NCI-H345 treated with DMSO at 0.1 percent for 48 hours (cell line): ENCODE measurements around the gene NFYC.
A peak's percentile ranks its signal among the peaks of the same experiment; 100 is the strongest.

Experiments
- DNase-seq: peaks from one replicate; lab custom pipeline; 2025; ENCODE audit not compliant: unreplicated experiment; lab: John Stamatoyannopoulos, UW

NFYC gene

GRCh38 chr1:40794974-40795715, 103.6 kb downstream of the NFYC start:
- DNase-seq = no peak

- no peak for DNase-seq
Measured at GRCh38 chr1:40795811-40796586, 104.5 kb downstream of the NFYC start.

DNA sequence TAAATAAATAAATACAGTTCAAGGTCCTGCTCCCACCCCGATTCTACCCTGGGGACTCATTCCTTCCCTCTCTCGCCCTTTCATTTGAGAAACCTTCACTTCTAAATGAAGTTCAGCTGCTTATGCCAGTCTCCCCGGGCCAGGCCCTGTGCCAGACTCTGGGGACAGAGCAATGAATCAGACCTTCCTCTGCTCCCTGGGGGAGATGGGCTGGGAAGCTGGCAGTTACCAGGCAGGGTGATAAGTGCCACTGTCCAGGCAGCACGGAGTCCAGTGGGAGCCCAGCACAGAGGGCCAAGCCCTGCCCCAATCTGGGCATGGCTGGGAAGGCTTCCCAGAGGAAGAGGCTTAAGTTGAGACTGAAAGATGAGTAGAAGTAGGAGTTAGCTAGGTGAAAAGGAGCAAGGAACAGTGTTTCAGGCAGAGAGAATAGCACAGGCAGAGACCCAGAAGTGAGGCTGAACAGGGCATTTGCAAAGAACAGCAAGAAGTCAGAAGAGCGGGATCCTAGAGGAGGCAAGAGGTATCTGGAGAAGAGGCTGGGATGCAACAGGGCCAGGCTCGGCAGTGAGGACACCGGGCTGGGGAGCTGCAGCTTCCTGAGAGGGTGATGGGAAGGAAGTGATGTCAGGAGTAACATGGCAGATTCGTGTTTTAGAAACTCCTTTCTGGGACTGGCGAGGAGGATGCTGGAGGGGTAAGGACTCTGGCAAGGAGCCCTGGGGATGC, 105.6 kb downstream of the NFYC start:
- no peak for DNase-seq

DNA sequence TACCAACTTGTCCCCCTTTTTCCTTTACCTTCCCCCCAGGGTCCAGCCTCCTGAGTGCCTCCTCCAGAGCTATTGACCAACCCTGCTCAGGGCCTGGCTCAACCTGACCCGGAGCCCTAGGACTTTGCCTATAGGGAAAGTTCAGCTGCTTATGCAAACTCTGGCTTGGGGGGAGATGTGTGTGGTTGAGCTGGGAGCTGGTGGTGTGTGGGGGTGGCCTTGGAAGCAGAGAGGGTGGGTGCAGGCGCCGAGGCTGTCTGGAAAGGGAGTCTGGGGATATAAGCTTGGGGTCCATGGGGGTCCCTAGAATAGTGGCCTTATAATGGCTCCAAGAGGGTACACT, 106.1 kb downstream of the NFYC start:
- no peak for DNase-seq

- no peak for DNase-seq
Measured at GRCh38 chr1:40798366-40799281, 107.1 kb downstream of the NFYC start.

DNA sequence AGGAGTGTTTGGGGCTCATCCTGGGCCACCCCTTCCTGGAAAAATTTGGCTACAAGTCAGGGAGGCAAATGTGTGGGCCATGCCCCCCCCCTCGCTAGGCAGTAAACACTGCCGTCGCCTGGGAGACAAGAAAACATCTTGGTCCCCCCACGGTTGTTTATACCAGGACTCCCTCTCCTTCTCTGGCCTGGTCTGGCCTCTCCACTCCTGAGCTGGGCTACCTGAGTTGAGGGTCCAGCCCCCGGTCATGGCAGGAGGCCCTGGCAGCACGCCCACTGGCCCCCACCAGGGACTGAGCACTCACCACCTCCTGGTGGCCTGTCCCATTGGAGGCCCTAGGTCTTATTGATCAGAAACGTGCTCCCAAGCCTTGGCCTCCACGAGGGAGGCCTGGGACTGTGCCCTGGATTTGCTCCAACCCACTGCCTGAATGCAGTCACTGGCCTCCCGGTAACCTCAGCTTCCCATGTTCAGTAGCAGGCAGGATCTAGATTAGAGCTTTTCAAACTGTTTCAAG, 107.9 kb downstream of the NFYC start:
- DNase-seq = no peak

DNA sequence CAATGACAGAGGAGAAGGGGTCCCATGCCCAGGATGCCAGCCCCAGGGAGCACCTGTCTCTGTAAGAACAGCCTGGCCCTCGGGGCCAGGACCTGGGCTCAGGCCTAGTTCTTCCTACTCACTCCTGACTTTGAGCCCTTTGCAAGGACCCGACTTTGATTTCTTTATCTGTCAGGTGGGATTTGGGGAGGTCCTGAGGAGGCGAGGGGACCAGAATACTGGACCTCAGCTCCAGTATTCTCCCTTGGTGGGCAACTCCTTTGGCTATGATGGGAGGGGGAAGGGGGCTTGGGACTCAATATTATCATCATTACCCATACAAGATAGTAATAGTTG, 110.2 kb downstream of the NFYC start:
- no peak for DNase-seq

DNA sequence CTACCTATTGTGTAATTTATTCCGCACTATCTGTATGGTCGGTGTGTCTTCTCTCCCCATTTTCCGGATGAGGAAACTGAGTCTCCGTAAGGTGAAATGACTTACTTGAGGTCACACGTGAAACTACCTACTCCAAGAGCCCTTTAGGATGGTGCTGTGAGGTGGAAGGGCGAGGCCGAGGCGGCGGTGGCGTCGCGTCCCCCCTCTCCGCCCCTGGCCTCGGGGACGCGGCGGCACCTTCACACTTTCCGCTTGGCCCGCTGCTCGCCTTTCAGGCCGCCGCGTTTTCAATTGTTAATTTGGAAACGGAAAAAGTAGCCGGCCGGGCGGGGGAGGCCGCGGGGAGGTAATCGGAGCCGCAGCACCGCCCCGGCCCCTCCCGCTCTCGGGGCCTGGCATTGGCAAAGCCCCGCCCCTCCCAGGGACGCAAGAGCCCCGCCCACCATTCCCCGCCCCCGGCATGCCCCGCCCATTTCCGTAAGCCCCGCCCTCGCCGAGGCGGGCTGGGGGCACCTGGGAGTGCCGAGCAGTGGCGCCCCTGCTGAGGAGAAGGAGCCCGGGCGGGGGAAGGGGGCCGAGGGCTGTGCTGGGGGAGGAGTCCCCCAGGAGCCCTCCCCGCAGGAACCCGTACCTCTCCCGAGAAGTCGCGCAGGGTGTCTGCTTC, 110.7 kb downstream of the NFYC start:
- peak; percentile 24 for DNase-seq

- DNase-seq = no peak
Measured at GRCh38 chr1:40802742-40803113, 111.2 kb downstream of the NFYC start.

GRCh38 chr1:40803447-40803846, 111.9 kb downstream of the NFYC start:
- DNase-seq = no peak

DNA sequence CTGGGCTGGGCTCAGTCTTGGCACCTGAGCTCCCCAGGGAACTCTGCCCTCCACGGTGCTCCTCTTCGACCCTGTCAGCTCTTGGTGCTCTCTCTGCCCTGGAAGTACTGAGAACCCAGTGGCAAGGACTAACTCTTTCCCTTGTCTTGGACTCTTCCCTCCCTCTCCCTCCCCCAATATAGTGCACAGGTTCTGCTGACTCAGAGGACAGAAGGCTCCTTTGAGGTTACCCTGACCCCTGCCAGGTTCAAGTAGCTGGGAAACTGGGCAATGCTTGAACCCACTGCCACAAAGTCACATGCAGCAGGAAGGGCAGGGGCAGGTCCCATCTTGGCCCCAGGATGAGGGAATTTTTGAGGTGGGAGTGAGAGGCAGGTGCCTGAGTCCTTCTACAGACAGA, 112.4 kb downstream of the NFYC start:
- no peak for DNase-seq

GRCh38 chr1:40806240-40806639, 114.7 kb downstream of the NFYC start:
- no peak for DNase-seq

DNA sequence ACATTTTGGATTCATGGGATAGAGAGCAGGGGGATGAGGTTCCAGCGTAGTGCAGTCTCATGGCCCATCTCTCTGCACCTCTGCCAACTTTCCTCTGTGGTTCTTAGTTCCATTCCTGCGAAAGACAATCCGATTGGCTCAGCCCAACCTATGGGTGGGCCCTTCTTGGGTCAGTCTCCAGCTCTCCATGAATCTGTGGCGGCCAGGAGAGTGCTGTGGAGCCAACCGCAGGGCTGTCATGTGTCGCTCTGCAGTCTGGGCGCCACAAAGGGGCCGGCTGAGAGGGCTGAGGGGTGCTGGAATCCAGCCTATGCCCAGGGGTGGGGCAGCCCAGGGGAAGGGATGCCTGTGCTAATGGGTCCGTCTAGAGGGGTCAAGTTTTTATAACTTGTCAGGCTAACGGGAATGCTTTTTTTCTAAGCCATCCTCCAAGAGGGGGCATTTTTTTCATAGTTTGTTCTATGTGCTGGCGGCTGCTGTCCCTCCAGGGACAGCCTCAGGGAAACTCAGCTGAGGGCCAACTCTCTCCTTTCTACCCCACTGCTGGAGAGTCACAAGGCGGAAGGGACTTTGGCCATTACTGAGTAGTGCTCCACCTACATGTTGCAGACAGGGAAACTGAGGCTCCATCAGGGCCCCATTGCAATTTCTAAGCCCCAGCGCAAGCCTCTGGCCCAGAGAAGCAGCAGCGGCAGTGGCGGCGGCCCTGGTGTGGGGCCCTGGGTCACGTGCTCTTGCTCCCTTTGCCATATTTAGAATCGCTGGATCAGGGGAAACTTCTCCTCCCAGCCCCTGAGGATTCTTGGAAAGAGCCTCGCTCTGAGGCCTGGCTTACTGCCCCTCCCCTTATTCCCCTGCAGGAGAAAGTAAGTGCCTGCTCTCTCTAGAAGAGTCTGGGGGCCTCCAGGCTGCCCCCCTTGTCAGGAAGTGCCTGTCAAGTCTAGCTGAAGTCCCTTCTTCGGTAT, 115.5 kb downstream of the NFYC start:
- no peak for DNase-seq

GRCh38 chr1:40808002-40808401, 116.5 kb downstream of the NFYC start:
- DNase-seq = no peak

DNA sequence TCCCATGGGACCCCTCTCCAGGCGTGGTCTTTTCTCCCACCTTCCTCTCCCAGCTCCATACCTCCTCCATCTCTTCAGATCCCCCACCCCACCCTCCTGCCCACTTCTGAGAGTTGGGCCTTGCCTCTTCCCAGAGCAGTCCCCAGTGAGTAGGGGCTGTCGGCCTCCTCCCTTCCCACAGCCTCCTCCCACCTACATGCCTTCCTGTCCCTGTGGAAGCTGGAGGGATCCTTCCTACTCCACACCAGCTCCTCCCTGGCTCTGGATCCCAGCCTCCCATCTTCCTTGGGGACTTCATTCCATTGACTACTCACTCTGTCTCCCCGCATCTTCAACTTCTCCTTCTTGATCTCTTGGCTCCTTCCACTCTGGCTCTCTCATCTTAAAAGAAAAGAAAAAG, 116.9 kb downstream of the NFYC start:
- no peak for DNase-seq

GRCh38 chr1:40808909-40809308, 117.4 kb downstream of the NFYC start:
- DNase-seq = no peak

GRCh38 chr1:40810927-40811326, 119.4 kb downstream of the NFYC start:
- DNase-seq = no peak

- no peak for DNase-seq
Measured at GRCh38 chr1:40815420-40815819, 123.9 kb downstream of the NFYC start.

DNA sequence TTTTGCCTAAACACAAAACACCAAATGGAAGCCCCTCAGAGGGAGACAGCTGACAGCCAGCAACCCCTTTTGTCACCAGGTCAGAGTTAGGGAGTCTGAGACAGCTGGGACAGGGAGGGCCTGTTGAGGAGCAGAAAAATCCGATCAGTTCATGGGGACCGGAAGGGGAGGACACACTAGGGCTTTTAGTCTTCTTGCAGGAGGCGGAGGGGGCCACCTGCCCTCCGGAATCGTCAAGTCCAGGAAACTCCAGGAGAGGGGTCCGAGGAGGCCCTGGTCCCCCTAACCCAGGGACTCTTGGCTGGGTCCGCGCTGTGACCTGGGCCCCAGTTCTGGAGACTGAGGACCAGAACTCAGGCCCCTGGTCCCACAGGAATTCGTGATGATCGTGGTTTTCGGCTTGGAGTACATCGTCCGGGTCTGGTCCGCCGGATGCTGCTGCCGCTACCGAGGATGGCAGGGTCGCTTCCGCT, 126.3 kb downstream of the NFYC start:
- no peak for DNase-seq
